SK-N-MC (cell line): Measurements from ENCODE around the gene ZNF365.

ENCODE experiments used
- DNase-seq: peaks from one replicate; pipeline ENCODE4 v3.0.0-alpha.2; 2011; ENCODE audit warnings: low read depth, low spot score
- H3K27ac ChIP-seq: fragments of 200-600 bp; sonication (generic); 2 replicates; pipeline ENCODE4 v1.5.1; 2016; ENCODE audit warnings: mixed run types
- H3K36me3 ChIP-seq: fragments of 200-600 bp; sonication (generic); 2 replicates; pipeline ENCODE4 v1.6.1; 2017; ENCODE audit warnings: antibody characterized with exemption, low read length, mixed read lengths; ENCODE audit not compliant: insufficient read depth
- H3K4me3 ChIP-seq: fragments of 200-600 bp; sonication (generic); 2 replicates; pipeline ENCODE4 v1.5.1; 2016
- H3K9ac ChIP-seq: fragments of 200-600 bp; sonication (generic); 2 replicates; pipeline ENCODE4 v1.8.0; 2017; ENCODE audit warnings: mixed run types, mixed read lengths; ENCODE audit not compliant: insufficient read length
- H3K9me3 ChIP-seq: fragments of 200-600 bp; sonication (generic); 2 replicates; pipeline ENCODE4 v1.6.1; 2017; ENCODE audit warnings: low read depth, mild to moderate bottlenecking, antibody characterized with exemption, low read length, moderate library complexity, mixed read lengths
- EZH2 ChIP-seq: fragments of 200-600 bp; sonication (generic); IDR thresholded peaks from one replicate; pipeline ENCODE4 v1.6.1; 2017; ENCODE audit warnings: antibody characterized with exemption
- FOXP2 ChIP-seq: optimal IDR thresholded peaks from 2 replicates; pipeline ENCODE3; 2011; ENCODE audit warnings: mild to moderate bottlenecking, moderate library complexity; ENCODE audit not compliant: insufficient read depth; ENCODE audit errors: extremely low read length, control extremely low read depth
- POLR2AphosphoS5 ChIP-seq: IDR thresholded peaks from 2 replicates; pipeline ENCODE4 v1.6.1; 2012; ENCODE audit warnings: mild to moderate bottlenecking, low read depth, low read length, borderline replicate concordance

ZNF365 gene

DNA sequence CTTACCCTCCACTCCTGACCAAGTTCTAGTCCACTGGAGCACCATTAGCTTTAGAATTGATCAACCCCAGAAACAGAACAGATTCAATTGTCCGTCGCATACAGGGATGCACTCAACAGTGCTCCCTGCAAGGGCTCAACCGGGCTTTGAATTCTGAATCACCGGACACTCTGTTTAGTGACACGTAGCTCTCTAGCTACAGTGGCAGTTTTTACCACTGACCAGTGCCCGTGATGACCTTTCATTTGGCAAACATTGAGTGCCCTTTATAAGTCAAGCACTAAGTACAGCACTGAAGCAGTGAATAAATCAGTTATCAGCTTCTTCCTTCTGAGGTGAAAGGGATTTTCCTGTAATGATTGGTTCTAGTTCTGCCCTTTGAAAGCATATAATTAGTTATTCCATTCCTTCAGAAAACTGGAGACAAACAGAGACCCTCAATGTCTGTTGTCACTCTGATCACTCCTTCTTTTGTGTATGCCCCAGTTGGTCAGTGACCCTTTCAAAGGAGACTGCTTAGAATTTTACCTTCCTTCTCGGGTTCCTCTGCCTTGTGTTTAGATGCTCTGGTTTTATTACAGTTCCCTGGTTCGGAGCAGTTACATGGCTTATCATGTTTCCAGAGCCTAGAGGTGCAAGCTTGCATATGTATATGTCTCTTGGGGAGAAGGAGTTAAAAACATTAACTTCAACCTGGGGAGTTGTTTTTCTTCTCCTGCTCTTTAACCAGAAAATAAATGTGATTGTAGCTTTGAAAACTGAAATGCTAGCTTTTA lies 68.9 kb downstream of the ZNF365 start:
- Histone ChIP-seq H3K4me3 (no peak overlapping the region), H3K36me3 (no peaks in the 10 kb centered on the region), H3K9me3 (no peaks in the 10 kb centered on the region), H3K9ac (no peak overlapping the region), H3K27ac (no peak overlapping the region)
- DNase-seq: no peak
- TF ChIP-seq FOXP2 (no peak), POLR2AphosphoS5 (no peak), EZH2 (no peak)

- TF ChIP-seq POLR2AphosphoS5: peak; percentile 52; the same call in 1 of the 2 replicates
- no peak for TF ChIP-seq FOXP2
- H3K9ac ChIP-seq: no peak overlapping the region
Observed at GRCh38 chr10:62443866-62444265, 69.7 kb downstream of the ZNF365 start.

DNA sequence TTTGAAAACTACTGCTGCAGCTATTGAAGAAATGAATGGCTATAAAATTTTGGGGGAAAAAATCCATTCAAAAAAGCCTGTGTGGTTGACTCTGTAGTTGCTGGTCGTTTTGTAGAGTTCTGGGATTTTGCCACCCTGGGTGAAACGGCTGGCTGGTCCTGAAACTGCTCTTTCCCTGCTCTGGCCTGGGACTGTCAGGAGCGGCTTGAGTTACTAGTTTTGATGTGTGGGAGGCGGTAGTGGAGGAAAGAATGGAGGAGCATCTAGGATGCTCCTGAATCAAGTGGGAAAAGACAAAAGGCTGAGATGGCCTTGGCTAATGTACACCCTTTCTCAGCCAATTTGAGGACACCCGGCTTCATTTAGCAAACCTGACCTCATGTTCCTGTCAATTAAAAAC lies 72.5 kb downstream of the ZNF365 start:
- H3K9ac ChIP-seq: no peak overlapping the region
- DNase-seq: no peak
- no peaks in the 10 kb centered on the region for H3K36me3 ChIP-seq
- H3K9me3 ChIP-seq: no peaks in the 10 kb centered on the region
- no peak overlapping the region for H3K27ac ChIP-seq
- TF ChIP-seq POLR2AphosphoS5: no peak
- no peak for TF ChIP-seq FOXP2
- no peak for TF ChIP-seq EZH2
- no peak overlapping the region for H3K4me3 ChIP-seq

More at GRCh38 chr10:62443866-62444265, 69.7 kb downstream of the ZNF365 start:
- no peak overlapping the region for H3K27ac ChIP-seq
- no peaks in the 10 kb centered on the region for H3K36me3 ChIP-seq
- no peak overlapping the region for H3K4me3 ChIP-seq
- H3K9me3 ChIP-seq: no peaks in the 10 kb centered on the region
- peak; percentile 78 for DNase-seq

GRCh38 chr10:62450912-62451610 lies 76.9 kb downstream of the ZNF365 start:
- Histone ChIP-seq H3K27ac (no peak overlapping the region), H3K4me3 (no peak overlapping the region), H3K9ac (no peak overlapping the region), H3K36me3 (no peaks in the 10 kb centered on the region), H3K9me3 (no peaks in the 10 kb centered on the region)
- TF ChIP-seq EZH2: no peak
- TF ChIP-seq POLR2AphosphoS5: no peak
- no peak for TF ChIP-seq FOXP2
- DNase-seq: no peak

GRCh38 chr10:62451611-62451975 lies 77.4 kb downstream of the ZNF365 start:
- DNase-seq: no peak
- H3K9me3 ChIP-seq: no peaks in the 10 kb centered on the region
- TF ChIP-seq FOXP2 (no peak), POLR2AphosphoS5 (no peak), EZH2 (no peak)
- no peaks in the 10 kb centered on the region for H3K36me3 ChIP-seq
- no peak overlapping the region for H3K27ac ChIP-seq
- H3K9ac ChIP-seq: no peak overlapping the region
- H3K4me3 ChIP-seq: no peak overlapping the region
